GOT3 (cell line): ENCODE measurements around the gene IRAK1.

Source experiments
- DNase-seq: peaks from one replicate; lab custom pipeline; 2025; ENCODE audit warnings: mixed read lengths; lab: John Stamatoyannopoulos, UW

The IRAK1 gene

DNA sequence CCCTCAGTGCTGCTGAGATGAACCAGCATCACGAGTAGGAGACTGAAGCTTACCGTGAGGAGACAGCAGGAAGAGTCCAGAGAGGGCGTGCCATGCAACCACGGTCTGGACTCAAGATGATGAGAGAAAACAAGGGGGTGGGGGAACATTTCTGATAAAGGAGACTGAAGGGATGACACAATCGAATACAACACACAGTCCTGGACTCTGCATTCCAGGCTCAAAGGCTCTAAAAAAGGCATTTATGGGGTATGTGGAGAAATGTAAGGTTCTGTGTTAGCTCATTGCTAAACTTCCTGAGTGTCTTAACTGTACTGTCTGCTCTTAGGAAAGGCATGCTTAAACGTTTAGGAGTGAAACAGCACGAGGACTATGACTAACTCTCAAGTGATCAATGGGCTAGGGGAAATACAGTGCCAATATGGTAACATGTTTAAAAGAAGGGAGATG is 20.6 kb upstream of the IRAK1 start:
- no peak for DNase-seq

DNA sequence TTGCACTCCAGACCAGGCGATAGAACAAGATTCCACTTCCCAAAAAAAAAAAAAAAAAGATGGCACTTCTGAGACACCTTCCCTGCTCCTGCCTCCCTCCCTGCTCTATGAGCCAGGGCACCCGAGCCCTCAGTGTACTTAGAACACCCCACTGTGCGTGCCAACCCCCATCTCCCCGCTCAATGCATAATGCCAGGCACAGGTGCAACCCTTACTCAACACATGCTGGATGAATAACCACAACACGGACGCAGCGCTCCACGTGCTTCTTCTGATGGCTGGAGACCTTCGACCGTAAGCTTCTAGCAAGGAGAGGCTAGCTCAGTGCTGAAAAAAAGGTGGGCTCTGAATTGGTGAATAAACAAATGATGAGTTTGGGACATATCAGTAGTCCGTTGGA is 19.9 kb upstream of the IRAK1 start:
- DNase-seq: no peak

DNA sequence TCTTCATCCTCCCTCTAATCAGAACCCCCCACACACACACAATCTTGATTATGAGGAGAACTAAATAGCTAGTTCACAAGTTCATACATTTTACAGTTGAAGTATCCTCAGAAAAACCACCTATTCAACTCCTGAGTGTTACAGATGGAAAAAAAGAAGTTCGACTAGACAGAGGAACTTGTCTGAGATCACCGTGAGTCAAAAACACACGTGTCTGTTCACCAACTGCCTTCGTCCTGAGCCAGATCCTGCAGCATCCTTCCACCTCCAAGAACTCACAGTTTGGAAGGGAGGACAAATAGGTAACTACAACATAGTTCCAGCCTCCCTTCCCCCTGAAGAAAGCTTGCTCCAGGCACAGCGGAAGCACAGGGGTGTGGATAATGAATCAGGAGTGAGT is 19.0 kb upstream of the IRAK1 start:
- no peak for DNase-seq

DNA sequence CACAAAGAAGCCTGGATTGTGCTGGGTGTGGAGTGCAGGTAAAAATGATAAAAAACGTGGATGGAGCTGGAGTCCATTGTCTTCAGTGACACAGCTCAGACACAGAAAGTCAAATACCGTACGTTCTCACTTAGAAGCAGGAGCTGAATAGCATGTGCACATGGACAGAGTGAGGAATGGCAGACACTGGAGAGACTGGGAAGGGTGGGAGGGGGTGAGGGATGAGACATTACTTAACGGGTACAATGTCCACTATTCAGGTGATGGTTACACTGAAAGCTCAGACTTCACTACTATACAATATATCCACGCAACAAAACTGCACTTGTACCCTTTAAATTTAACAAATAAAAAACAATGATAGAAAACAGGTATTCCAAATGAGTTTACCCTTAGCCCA is 18.1 kb upstream of the IRAK1 start:
- DNase-seq: no peak

DNA sequence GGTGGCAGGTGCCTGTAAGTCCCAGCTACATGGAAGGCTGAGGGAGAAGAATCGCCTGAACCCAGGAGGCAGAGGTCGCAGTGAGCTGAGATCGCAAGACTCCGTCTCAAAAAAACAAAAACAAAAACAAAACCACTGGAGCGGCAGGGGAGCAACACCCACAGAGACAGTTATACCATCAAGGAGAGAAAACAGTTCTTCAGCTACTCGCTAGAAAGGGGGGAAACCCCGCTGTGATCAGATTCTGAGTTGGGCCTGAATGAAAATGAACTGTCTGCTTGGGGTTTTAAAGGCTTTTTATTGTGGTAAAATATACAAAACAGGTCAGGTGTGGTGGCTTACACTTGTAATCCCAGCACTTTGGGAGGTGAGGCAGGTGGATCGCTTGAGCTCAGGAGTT is 16.8 kb upstream of the IRAK1 start:
- no peak for DNase-seq

DNA sequence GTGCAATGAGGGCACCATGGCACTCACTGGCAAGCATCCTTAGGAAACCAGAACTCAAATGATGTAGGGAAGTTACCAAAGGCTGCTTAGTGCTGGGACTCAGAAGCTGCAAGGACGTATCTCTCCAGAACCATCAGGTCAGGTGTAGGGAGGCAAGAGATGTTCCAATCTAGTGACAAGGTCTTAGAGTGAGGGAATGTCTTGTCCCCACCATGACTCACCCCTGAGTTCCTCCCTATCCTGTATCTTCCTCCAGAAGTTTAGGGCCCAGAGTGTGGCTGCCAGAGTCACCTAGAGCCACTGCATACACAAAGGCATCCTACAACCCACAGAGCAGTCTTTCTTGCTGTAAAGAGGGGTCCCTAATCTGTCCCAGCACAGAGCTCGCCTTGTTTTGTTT is 14.1 kb upstream of the IRAK1 start:
- DNase-seq: no peak

DNA sequence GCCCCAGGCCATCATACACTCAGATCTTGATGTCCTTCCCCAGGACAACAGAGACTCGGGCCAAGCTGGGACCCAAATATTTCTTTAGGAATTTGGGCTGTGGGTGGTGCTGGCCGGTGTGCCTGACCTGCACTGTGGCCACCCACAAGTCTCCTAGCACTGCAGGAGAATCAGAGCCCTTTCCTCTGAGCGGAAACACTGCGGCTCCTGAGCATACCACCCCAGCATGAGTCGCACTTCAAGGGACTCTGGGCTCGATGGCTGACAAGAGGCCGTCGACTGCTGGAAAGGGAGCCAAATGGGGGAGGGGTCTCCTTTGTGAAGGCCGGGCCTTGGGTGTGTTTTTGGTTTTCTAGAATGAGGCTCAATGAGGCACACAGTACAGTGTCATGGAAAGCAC is 13.0 kb upstream of the IRAK1 start:
- DNase-seq: no peak

DNA sequence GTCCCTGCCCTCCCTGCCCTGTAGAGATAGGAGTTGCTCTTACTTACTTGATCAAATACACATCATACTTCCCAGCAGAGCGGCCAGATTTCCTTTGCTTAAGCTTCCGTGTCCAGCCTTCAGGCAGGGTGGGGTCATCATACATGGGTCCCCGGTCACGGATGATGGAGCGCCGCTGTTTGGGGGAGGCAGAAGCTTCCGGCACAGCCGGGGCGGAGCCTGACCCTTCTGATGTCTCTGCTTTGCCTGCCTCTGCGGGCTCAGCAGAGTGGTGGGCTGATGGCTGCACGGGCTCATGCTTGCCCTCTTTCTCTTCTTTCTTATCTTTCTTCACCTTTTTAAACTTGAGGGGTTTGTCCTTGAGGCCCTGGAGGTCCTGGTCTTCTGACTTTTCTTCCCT is 12.5 kb upstream of the IRAK1 start:
- no peak for DNase-seq

DNA sequence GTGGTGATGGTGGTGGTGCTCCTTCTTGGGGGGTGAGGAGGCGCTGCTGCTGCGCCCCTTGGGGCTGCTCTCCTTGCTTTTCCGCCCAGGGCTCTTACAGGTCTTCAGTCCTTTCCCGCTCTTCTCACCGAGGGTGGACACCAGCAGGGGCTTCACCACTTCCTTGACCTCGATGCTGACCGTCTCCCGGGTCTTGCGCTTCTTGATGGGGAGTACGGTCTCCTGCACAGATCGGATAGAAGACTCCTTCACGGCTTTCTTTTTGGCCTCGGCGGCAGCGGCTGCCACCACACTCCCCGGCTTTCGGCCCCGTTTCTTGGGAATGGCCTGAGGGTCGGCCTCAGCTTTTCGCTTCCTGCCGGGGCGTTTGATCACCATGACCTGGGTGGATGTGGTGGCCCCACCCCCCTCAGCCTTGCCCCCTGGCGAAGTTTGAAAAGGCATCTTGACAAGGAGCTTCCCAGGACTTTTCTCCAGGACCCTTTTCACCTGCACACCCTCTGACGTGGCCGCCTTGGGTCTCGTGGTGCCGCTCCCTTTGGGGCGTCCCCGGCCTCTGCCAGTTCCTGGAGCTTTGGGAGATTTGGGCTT is 11.1 kb upstream of the IRAK1 start:
- DNase-seq: no peak

DNA sequence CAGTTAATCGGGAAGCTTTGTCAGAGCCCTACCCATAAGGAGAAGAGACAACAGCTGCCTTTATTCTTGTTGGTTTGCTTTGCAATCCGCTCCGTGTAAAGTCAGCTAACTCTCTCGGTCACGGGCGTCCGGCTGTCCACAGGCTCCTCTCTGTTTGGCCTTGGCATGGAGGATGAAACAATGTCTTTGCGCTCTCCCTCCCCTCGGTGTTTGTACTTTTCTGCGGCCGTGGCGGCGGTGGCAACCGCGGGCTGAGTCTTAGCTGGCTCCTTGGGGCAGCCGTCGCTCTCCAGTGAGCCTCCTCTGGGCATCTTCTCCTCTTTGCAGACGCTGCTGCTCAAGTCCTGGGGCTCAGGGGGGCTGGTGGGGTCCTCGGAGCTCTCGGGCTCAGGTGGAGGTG is 10.6 kb upstream of the IRAK1 start:
- no peak for DNase-seq

DNA sequence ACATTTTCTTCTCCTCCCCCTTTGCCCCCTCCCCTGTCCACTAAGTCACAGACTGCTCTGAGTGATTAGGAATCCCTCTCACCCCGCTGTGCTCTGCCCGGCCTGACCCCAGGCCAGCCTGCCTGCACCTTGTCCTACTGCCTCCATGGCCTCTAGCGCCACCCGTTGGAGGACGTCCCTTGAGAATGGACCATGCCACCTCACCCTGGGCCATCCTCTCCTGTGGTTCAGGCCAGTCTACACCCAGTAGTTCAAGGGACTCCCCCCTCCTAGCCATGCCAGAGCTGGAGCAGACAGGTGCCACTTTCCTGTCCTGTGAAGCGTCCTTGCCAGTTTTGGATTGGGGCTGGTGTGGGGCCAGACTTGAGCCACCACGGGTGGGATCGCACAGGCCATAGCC is 9.7 kb upstream of the IRAK1 start:
- DNase-seq: no peak

DNA sequence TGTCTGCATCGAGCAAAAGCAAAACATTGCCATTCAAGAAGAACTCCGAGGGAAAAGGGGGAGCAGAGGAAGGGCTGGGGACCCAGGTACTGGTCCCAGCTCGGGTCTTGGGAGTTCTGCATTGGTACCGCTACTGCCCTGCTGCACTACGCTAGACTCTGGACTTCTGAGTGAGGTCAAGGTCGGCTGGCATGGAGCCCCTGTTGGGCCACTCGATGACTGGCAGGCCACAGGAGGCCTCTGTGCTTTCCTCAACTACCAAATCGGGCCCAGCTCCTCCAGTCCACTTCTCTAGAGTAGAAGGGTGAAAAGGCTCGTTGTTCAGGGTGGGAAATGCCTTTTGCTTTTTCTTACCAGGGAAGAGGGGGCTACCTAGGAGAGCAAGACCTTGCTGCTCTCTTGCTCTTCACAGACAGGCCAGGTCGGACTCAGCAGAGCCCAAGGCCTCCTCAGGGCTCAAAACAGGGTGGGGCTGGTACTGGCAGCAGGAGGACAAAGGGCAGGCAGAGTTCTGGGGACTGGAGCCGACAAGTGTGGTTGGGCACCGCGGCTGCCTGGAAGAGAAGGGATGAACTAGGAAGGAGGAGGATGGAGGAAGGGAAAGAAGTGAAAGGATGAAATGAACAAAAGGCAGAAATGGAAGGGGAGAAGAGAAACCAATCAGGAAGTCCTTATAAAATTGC is 8.9 kb upstream of the IRAK1 start:
- DNase-seq: no peak

DNA sequence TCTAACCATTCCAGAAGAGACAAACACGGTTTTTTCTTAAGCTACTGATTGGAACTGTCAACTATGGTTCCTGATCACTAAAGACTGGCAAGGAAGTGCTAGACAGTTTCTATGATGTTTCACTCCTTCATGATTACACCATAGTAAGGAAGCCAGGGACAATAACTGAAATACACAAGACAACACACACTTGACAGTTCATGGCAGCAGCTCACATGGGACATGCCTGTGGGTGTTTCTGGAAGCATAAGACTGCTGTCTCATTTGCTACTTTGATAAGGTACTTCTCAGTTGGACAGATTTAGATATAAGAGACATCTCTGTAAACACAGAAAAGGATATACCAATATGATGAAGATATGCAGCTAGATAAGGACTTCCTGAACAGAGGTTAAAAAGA is 8.3 kb upstream of the IRAK1 start:
- DNase-seq: no peak

DNA sequence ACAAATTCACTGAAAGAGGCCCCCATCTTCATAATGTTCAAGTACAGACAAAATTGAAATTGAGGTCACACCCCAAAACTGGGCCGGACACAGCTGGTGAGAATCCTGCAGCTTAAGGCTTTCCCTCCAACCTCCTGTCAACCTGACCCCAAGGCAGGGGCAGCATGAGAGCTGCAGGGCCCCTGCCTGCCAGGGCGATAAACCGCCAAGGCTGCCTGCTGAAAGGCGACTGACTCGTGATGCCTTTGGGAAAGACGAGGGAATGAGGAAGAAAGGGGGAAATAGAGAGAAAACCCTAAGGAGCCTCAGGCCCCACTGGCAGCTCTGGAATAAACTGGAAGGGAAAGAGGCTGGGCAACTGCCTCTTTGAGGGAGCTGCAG is 7.3 kb upstream of the IRAK1 start:
- no peak for DNase-seq

DNA sequence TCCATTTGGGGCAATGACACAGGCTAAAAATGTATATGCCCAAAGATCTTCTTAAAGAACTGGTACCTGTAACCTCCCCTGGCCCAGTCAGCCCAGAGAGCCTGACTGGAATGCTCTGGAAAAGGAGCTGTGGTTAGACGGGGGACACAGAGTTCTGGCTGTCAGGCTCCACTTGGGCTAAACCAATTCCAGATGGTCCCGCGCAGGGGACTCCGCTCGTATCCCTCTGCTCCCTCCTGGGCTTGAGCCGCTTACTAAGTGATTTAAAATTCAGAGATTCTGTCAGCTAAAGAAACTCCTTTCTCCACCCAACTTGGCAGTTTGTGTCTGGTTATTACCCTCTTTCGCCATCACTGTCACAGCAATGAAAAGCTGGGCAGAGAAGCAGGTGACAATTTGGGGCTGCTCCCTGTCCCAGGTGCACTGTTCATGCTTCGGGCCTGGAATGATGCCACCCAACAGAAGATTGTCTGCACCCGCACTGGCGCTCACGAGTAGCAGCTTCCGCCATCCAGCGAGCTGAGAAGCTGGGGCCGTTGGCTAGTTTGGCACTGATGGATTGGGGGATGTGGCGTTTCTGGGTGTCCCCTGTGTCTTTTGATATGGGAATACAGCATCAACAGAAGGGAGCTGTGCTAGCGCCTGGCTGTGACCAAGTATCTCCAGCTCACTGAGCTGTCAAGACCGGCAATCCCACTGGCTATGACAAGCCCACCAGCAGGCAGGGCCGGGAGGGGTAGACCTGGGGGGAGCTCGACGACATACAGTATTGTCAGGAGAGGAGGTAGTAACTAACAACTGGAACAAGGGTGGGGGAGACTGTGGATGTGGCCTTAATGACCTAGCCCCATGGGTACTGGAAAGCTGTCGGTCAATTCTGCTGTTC is 6.7 kb upstream of the IRAK1 start:
- DNase-seq: no peak

DNA sequence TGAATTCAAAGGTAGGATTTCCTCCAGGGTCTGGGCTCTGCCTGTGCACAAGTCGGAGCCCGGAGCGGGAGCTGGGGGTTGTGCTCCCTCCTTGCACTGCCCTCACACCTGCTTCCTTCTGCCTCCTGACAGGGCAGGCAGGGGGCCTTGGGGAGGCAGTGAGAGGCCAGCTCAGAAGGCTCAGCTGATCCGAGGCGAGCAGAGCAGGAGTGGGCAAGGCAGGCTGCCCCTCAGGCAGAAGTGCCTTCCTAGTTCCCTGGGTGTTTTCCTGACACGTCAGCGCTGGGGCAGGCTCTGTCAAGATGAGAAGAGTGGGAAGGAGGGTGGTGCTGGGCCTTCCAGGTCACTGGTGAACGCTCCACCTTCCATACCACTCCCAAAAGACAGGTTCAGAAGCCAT is 5.5 kb upstream of the IRAK1 start:
- DNase-seq: no peak

DNA sequence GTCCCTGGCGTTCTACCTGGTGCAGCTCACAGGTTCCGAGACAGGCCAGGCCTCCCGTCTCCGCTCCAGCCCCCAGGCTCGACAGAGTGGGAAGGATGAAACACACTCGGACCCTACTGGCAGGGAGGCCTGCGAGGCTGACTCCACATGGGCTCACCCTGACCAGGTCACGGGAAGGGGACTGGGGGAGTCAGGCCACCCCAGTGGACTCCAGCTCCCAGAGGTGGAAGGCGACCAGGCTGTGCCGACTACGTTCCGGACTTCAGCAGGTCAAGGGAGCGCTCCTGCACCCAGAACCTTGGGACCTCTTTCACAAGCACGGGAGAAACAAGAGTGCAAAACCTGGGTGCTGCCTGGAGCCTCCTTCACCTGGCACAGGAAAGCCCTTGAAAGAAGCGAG is 4.6 kb upstream of the IRAK1 start:
- DNase-seq: no peak

DNA sequence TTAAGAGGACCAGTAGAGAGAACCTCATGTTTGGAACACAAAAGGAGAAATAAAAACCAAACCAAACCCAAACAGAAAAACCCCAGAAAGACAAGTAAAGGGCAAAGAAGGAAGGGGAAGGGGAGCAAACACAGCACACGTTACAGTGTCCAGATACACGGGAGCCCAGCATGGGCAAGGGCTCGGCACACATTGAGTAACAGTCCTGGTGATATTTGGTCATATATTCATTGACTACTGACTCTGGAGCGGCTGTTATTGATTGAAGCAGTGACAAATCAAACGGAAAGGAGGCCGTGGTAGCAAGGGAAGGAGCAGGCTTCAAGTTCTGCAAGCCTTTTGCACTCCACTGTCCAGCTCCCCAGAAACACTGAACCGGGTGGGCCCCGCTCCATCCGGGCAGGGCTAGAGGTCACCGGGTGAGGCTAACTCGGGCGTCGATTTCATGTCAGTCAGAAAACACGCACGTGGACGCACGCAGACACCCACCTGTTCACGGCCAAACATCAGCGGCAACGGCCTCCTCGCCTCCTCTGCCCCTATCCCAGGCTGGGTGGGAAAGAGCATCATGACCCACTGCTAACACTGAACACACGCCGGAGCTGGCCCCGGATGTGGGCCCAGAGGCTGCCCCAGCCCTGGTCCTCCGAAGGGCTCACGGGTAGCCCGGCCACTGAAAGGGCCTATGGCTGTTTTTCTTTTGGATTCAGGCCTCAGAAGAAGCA is 3.7 kb upstream of the IRAK1 start:
- DNase-seq: no peak

DNA sequence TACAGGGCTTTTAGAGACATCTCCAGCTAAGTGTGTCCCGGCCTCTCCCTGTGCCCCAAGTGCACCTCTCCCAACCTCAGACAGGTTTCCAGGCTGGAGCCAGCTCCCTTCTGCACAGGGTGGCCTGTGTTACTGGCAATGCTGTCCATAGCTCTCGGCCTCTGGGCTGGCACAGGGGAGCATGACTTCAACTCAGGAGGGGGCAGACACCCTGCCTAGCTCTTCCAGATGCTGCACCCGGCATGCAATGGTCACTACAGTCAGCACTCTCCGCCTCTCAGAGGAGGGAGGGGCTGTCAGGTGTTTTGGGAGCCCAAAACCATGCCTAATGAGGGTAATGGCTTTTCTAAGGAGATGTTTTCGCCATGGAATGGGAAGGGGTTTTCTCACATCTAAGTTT is 2.4 kb upstream of the IRAK1 start:
- DNase-seq: no peak

DNA sequence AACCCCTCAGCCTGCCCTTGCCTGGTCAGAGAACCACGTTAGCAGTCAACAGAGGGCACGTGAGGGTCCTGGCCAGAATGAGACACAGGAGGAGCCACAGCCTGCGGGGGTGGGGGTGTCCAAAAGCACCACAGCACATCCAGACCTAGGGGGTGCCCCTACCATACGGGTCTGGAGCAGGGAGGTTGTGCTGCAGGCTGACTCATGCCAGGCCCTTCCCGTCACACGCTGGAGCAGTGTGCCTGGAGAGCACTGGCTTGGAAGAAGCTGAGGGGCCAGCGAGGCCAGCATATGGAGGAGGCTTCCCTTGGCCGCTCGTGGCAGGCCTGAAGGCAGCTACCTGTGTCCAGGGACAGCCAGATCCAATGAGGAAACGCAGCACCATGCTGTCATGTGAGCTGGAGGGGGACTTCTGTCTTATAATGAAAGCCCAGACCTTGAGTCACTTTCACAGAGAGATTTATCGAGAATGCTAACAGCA is 1.5 kb upstream of the IRAK1 start:
- no peak for DNase-seq

DNA sequence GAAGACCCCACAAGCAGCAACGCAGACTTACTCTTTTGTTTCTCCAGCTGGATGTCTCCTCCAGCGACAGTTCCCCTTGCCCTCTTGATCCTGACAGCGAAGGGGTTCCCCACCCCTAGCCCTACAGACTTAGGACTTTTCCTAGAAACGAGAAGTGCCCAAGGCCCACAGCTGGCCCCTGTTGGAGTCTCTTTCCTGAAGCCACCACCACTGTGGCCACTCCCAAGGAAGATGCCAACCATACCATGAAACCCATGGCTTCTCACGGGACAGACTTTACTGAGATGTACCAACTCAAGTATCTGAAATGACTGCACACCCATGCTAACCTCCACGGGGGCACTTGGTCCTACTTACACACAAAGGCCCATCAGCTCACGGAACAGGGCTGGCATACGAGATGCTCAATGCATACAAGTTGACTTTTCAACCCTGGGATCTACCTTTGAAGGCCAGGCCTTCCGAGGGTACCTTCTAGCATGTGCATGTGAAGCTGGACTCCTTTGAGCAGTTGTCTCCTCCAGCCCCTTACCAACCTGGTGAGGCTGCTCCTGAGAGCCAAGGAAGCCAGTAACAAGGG is 924 bp upstream of the IRAK1 start:
- no peak for DNase-seq

DNA sequence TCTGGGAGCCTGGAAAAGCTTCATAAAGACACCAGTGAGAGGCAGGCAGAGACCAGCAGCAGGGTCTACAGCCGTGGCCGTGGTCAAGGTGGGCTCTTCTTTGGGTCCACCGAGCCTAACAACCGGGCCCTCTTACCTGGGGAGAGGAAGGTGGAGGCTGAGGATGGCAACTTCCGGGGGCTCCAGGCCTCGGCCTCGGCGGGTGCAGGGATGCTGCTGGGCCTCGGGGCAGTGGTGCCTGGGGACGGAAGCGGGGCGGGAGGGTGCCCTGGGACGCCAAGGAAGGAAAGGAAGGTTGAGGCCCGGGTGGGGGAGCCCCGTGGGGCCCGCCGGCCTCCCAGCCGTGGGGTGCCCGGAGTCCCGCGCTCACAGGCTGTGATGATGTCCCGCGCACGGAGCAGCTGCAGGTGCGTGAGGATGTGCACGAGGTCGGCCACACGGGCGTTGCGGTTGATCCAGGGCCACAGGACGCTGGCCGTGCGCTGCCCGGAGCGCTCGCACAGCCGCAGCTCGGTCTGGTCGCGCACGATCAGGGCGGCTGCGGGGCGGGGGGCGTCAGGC is 561 bp downstream of the IRAK1 start:
- no peak for DNase-seq
